ENCODE data around the gene HSPE1. TPM values are rescaled to one million over a fixed set of nuclear protein-coding genes. Genes with fewer than 3 reads are reported as not detected.

Gene HSPE1
- total RNA-seq, 1 experiment from 2014 or later = 278 TPM

GRCh38 chr2:197464175-197464574 lies 36.0 kb upstream of the HSPE1 start:
- intact Hi-C loops (cut with micrococcal nuclease; ENCODE audit: unreplicated experiment) = no loop called here
- no peaks in the 10 kb centered on the region for H3K27me3 ChIP-seq (ENCODE audit: control insufficient read depth, insufficient read depth, low read length)
- no peaks in the 10 kb centered on the region for H3K9me3 ChIP-seq (ENCODE audit: control insufficient read depth, insufficient read depth, low read depth, low read length)
- ChIA-PET CTCF (no interaction called here), POLR2A (interaction anchor here (0.6 kb wide), 3 partner anchors 279 to 616 kb away, joined by 5 to 14 read pairs (median 6); no protein-coding TSS in a partner anchor)
- no peak for ATAC-seq
- DNase-seq (ENCODE audit: low read depth, low spot score) = no peak
- no peak for TF ChIP-seq SIN3A (IDR thresholded peaks at IDR 0.05; ENCODE audit: borderline replicate concordance, insufficient read depth, low read depth, low read length)
- H3K4me3 ChIP-seq (ENCODE audit: low read depth in 2 of 2, low read length in 2 of 2) = no peak overlapping the region
- peaks cover 19% of the 10 kb centered on the region; the same call in 1 of the 2 replicates for H3K36me3 ChIP-seq (ENCODE audit: control insufficient read depth, insufficient read depth, low read length)
- no peaks in the 10 kb centered on the region for H3K4me1 ChIP-seq (ENCODE audit: control insufficient read depth, insufficient read depth, low read length)
- no TSS peak for BruUV-seq (replicated peaks)
- H3K27ac ChIP-seq (ENCODE audit: low read length) = no peak overlapping the region
- in situ Hi-C loops (cut with HindIII; ENCODE audit: low pct_unique_long_range_greater_than_20kb, low sequenced_read_pairs) = no loop called here

DNA sequence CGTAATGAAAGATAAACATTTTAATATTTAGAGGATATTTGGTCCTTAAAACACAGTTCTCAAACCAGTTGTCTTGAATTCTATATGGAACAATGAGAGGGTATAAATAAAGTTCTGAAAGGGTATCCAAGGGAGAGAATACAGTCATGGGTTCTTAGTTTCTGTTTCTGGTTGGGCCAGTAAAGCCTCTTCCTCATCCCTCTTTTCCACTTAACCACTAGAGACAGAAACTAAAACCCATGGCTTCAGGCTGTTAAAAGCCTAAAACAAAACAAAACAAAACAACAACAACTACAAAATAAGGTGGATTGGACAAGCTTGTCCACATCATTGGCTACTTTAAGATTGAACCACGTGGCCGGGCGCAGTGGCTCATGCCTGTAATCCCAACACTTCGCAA lies 28.0 kb upstream of the HSPE1 start:
- BruUV-seq (replicated peaks) = no TSS peak
- in situ Hi-C loops (cut with HindIII; ENCODE audit: low pct_unique_long_range_greater_than_20kb, low sequenced_read_pairs) = no loop called here
- Histone ChIP-seq H3K36me3 (ENCODE audit: control insufficient read depth, insufficient read depth, low read length) (peaks cover 22% of the 10 kb centered on the region), H3K27ac (ENCODE audit: low read length) (no peak overlapping the region), H3K27me3 (ENCODE audit: control insufficient read depth, insufficient read depth, low read length) (no peaks in the 10 kb centered on the region), H3K4me1 (ENCODE audit: control insufficient read depth, insufficient read depth, low read length) (no peaks in the 10 kb centered on the region), H3K9me3 (ENCODE audit: control insufficient read depth, insufficient read depth, low read depth, low read length) (no peaks in the 10 kb centered on the region), H3K4me3 (ENCODE audit: low read depth in 2 of 2, low read length in 2 of 2) (no peak overlapping the region)
- ChIA-PET CTCF (no interaction called here), POLR2A (no interaction called here)
- TF ChIP-seq SIN3A (IDR thresholded peaks at IDR 0.05; ENCODE audit: borderline replicate concordance, insufficient read depth, low read depth, low read length) (no peak), TCF7L2 (IDR thresholded peaks at IDR 0.05; ENCODE audit: low read depth, low read length) (no peak)
- TF ChIP-seq, protein P1, sequence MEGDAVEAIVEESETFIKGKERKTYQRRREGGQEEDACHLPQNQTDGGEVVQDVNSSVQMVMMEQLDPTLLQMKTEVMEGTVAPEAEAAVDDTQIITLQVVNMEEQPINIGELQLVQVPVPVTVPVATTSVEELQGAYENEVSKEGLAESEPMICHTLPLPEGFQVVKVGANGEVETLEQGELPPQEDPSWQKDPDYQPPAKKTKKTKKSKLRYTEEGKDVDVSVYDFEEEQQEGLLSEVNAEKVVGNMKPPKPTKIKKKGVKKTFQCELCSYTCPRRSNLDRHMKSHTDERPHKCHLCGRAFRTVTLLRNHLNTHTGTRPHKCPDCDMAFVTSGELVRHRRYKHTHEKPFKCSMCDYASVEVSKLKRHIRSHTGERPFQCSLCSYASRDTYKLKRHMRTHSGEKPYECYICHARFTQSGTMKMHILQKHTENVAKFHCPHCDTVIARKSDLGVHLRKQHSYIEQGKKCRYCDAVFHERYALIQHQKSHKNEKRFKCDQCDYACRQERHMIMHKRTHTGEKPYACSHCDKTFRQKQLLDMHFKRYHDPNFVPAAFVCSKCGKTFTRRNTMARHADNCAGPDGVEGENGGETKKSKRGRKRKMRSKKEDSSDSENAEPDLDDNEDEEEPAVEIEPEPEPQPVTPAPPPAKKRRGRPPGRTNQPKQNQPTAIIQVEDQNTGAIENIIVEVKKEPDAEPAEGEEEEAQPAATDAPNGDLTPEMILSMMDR (IDR thresholded peaks at IDR 0.05) = no peak
- intact Hi-C loops (cut with micrococcal nuclease; ENCODE audit: unreplicated experiment) = no loop called here
- ATAC-seq (no peak), DNase-seq (ENCODE audit: low read depth, low spot score) (no peak)

- ATAC-seq (no peak), DNase-seq (ENCODE audit: low read depth, low spot score) (no peak)
- H3K4me1 ChIP-seq (ENCODE audit: control insufficient read depth, insufficient read depth, low read length) = no peaks in the 10 kb centered on the region
- H3K27me3 ChIP-seq (ENCODE audit: control insufficient read depth, insufficient read depth, low read length) = no peaks in the 10 kb centered on the region
- H3K36me3 ChIP-seq (ENCODE audit: control insufficient read depth, insufficient read depth, low read length) = peaks cover 16% of the 10 kb centered on the region
- TF ChIP-seq POLR2AphosphoS5 (IDR thresholded peaks at IDR 0.05; ENCODE audit: low read depth, low read length) = no peak
- TF ChIP-seq, protein P1 (IDR thresholded peaks at IDR 0.05) = no peak
- no peak for TF ChIP-seq REST (IDR thresholded peaks at IDR 0.05; ENCODE audit: insufficient read depth in 1 of 2, low read depth in 2 of 2, low read length in 1 of 2)
- TF ChIP-seq SIN3A (IDR thresholded peaks at IDR 0.05; ENCODE audit: borderline replicate concordance, insufficient read depth, low read depth, low read length) = no peak
- no peak for TF ChIP-seq TCF7L2 (IDR thresholded peaks at IDR 0.05; ENCODE audit: low read depth, low read length)
- TSS peak; percentile 19 for BruUV-seq (replicated peaks)
- H3K27ac ChIP-seq (ENCODE audit: low read length) = no peak overlapping the region
- H3K9me3 ChIP-seq (ENCODE audit: control insufficient read depth, insufficient read depth, low read depth, low read length) = no peaks in the 10 kb centered on the region
- in situ Hi-C loops (cut with HindIII; ENCODE audit: low pct_unique_long_range_greater_than_20kb, low sequenced_read_pairs) (no loop called here), intact Hi-C loops (cut with micrococcal nuclease; ENCODE audit: unreplicated experiment) (no loop called here)
- POLR2A ChIA-PET = no interaction called here
- CTCF ChIA-PET = no interaction called here
- no peak overlapping the region for H3K4me3 ChIP-seq (ENCODE audit: low read depth in 2 of 2, low read length in 2 of 2)
These were observed 22.4 kb upstream of the HSPE1 start for GRCh38 chr2:197477797-197478196.
